Neuronal stem cell (in vitro differentiated cells): ENCODE data around the gene CEPT1.

Source experiments
- DNase-seq: peaks from one replicate; pipeline ENCODE4 v3.0.0-alpha.2; 2013; ENCODE audit warnings: low spot score
- H2AFZ ChIP-seq: one replicate; pipeline ENCODE4 v1.6.1; 2013; ENCODE audit warnings: mild to moderate bottlenecking, low read length, inconsistent platforms
- H2AK5ac ChIP-seq: 2 replicates; pipeline ENCODE4 v1.6.1; 2013; ENCODE audit warnings: low read depth, mild to moderate bottlenecking, inconsistent platforms, low read length, moderate library complexity, mixed read lengths
- H2BK120ac ChIP-seq: 2 replicates; pipeline ENCODE4 v1.6.1; 2013; ENCODE audit warnings: low read depth, mild to moderate bottlenecking, inconsistent platforms, low read length, moderate library complexity, mixed read lengths
- H2BK12ac ChIP-seq: one replicate; pipeline ENCODE4 v1.6.1; 2013; ENCODE audit warnings: low read length, inconsistent platforms
- H2BK15ac ChIP-seq: 2 replicates; pipeline ENCODE4 v1.6.1; 2013; ENCODE audit warnings: mild to moderate bottlenecking, low read length, inconsistent platforms, mixed read lengths
- H2BK5ac ChIP-seq: one replicate; pipeline ENCODE4 v1.6.1; 2013; ENCODE audit warnings: inconsistent platforms, mild to moderate bottlenecking, low read length, moderate library complexity
- H3K14ac ChIP-seq: one replicate; pipeline ENCODE4 v1.6.1; 2013; ENCODE audit warnings: low read length, inconsistent platforms
- H3K18ac ChIP-seq: 2 replicates; pipeline ENCODE4 v1.6.1; 2013; ENCODE audit warnings: low read length, inconsistent platforms
- H3K23ac ChIP-seq: 2 replicates; pipeline ENCODE4 v1.6.1; 2013; ENCODE audit warnings: low read depth, mild to moderate bottlenecking, mixed read lengths, low read length, inconsistent platforms; ENCODE audit not compliant: poor library complexity
- H3K27ac ChIP-seq: replicated peaks from 3 replicates; pipeline ENCODE4 v1.5.1; 2013; ENCODE audit warnings: low read length, inconsistent platforms
- H3K27me3 ChIP-seq, 3 experiments: 2 replicates each; pipeline ENCODE4 v1.6.1; 2013; ENCODE audit warnings: low read length in 3 of 3, mild to moderate bottlenecking in 2 of 3, inconsistent platforms in 1 of 3, low read depth in 1 of 3, mixed read lengths in 1 of 3, moderate library complexity in 1 of 3; ENCODE audit not compliant: control insufficient read depth in 3 of 3, insufficient read depth in 3 of 3
- H3K36me3 ChIP-seq, 2 donors: replicated peaks in 1 of 2; 2 replicates each; pipeline ENCODE4 v1.6.1; 2013; ENCODE audit warnings: low read length in 2 of 2; ENCODE audit not compliant: control insufficient read depth in 2 of 2, insufficient read depth in 2 of 2
- H3K4ac ChIP-seq: 2 replicates; pipeline ENCODE4 v1.6.1; 2013; ENCODE audit warnings: inconsistent platforms, mild to moderate bottlenecking, low read length, moderate library complexity
- H3K4me1 ChIP-seq, 2 donors: 1 replicate in 1 of 2; 2 replicates in 1 of 2; pipeline ENCODE4 v1.6.1; 2013; ENCODE audit warnings: low read length in 2 of 2, low read depth in 1 of 2; ENCODE audit not compliant: control insufficient read depth in 2 of 2, insufficient read depth in 1 of 2
- H3K4me2 ChIP-seq: one replicate; pipeline ENCODE4 v1.6.1; 2013; ENCODE audit warnings: mild to moderate bottlenecking, low read length, inconsistent platforms; ENCODE audit not compliant: insufficient read depth, poor library complexity, severe bottlenecking
- H3K4me3 ChIP-seq, 2 donors: 2 replicates each; pipeline ENCODE4 v1.5.1; 2013; ENCODE audit warnings: low read length in 2 of 2, mild to moderate bottlenecking in 2 of 2, inconsistent platforms in 1 of 2, moderate library complexity in 1 of 2
- H3K79me1 ChIP-seq: one replicate; pipeline ENCODE4 v1.6.1; 2013; ENCODE audit warnings: low read depth, mild to moderate bottlenecking, inconsistent platforms, low read length, moderate library complexity
- H3K9ac ChIP-seq: one replicate; pipeline ENCODE4 v1.6.1; 2013; ENCODE audit warnings: mild to moderate bottlenecking, low read depth, low read length, inconsistent platforms; ENCODE audit not compliant: poor library complexity
- H3K9me3 ChIP-seq, 2 donors: replicated peaks in 1 of 2; 2 replicates each; pipeline versions ENCODE3 to v1.6.1; 2013; ENCODE audit warnings: low read length in 2 of 2, mild to moderate bottlenecking in 2 of 2, inconsistent platforms in 1 of 2, low read depth in 1 of 2, mixed read lengths in 1 of 2, moderate library complexity in 1 of 2; ENCODE audit not compliant: control insufficient read depth in 2 of 2, insufficient read depth in 1 of 2
- H4K8ac ChIP-seq: one replicate; pipeline ENCODE4 v1.6.1; 2013; ENCODE audit warnings: low read depth, mild to moderate bottlenecking, inconsistent platforms, low read length, moderate library complexity
- H4K91ac ChIP-seq: one replicate; pipeline ENCODE4 v1.6.1; 2013; ENCODE audit warnings: low read length, low read depth, mild to moderate bottlenecking, inconsistent platforms; ENCODE audit not compliant: poor library complexity
- WGBS, 2 donors: extraction: QIAGEN DNeasy Blood & Tissue Kit; methylation state at CpG; one replicate each; pipeline ENCODE4 v1.1.7; 2013; ENCODE audit warnings: missing lambda C conversion rate in 2 of 2, mixed read lengths in 1 of 2; ENCODE audit not compliant: insufficient read length in 2 of 2, insufficient replicate concordance in 1 of 2; ENCODE audit errors: extremely low coverage in 2 of 2; 5-methylcytosine and 5-hydroxymethylcytosine counted together

Gene CEPT1

GRCh38 chr1:111227851-111228747 lies 88.1 kb downstream of the CEPT1 start:
- Histone ChIP-seq H2BK120ac (no peak overlapping the region), H3K36me3 (no peaks in the 10 kb centered on the region), H4K91ac (no peak overlapping the region), H3K18ac (no peak overlapping the region), H3K4me1 (no peaks in the 10 kb centered on the region), H3K79me1 (no peaks in the 10 kb centered on the region), H4K8ac (no peak overlapping the region), H3K4me3 (no peak overlapping the region), H3K27ac (peak overlapping the region; percentile 9), H3K27me3 (no peaks in the 10 kb centered on the region), H3K23ac (no peak overlapping the region), H2AFZ (no peak overlapping the region), H2BK15ac (no peak overlapping the region), H2BK5ac (no peak overlapping the region), H2AK5ac (no peak overlapping the region), H3K4ac (no peak overlapping the region), H3K4me2 (no peak overlapping the region), H3K9me3 (no peaks in the 10 kb centered on the region), H2BK12ac (no peak overlapping the region), H3K9ac (no peak overlapping the region), H3K14ac (no peak overlapping the region)
- no CpG with 5 or more reads among the region's 6 CpGs for WGBS, 2 donors
- no peak for DNase-seq

- Histone ChIP-seq H3K23ac (no peak overlapping the region), H3K36me3 (no peaks in the 10 kb centered on the region), H3K27me3 (no peaks in the 10 kb centered on the region), H3K4me1 (no peaks in the 10 kb centered on the region), H3K4me2 (no peak overlapping the region), H2BK5ac (no peak overlapping the region), H4K91ac (no peak overlapping the region), H2AFZ (no peak overlapping the region), H3K4ac (no peak overlapping the region), H3K4me3 (no peak overlapping the region), H2BK15ac (no peak overlapping the region), H3K9ac (no peak overlapping the region), H3K9me3 (no peaks in the 10 kb centered on the region), H4K8ac (no peak overlapping the region), H2BK12ac (no peak overlapping the region), H3K14ac (no peak overlapping the region), H2BK120ac (no peak overlapping the region), H3K27ac (no peak overlapping the region), H2AK5ac (no peak overlapping the region), H3K18ac (no peak overlapping the region), H3K79me1 (no peaks in the 10 kb centered on the region)
- DNase-seq: no peak
- no CpG with 5 or more reads among the region's 2 CpGs for WGBS, 2 donors
These were observed 88.7 kb downstream of the CEPT1 start for GRCh38 chr1:111228748-111229126.

DNA sequence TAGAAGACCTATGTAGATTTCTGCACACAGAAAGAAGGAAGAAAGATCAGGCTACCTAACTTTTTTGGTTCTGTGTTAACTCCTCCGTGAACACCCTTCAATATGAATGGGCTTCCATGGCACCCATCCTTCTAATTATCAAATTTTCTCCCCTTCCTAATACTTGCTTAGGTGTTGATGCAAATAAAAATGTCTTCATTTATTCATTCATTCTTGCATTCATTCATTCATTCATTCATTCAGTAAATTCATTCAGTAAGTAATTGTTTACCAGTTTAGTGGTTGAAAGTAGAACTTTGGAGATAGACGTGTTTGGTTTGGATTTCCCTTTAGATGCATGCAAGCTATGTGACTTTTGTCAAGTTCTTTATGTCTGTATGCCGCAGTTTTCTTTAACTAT lies 92.1 kb downstream of the CEPT1 start:
- no CpG with 5 or more reads among the region's 3 CpGs for WGBS, 2 donors
- peaks cover 0 to 2% of the 10 kb centered on the region in 2 donors for H3K4me1 ChIP-seq

DNA sequence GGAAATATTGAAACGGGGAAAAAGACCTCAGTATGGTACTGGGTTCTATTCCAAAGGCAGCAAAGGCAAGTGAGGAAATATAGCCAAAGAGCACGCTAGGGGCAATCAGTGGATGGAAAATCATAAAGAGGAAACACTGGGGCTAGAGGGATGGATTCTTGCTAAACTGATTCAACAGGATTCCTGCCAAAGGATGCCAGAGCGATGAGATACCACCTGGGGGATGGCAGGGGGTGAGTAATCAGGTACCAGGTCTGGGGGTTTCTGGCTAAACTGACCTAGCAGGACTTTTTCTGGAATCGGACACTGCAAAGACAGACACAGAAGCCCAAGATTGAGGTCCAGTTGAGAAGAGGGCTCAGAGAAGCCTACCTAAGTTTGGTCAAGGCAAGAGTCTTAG lies 94.2 kb downstream of the CEPT1 start:
- H3K9me3 ChIP-seq: no peaks in the 10 kb centered on the region
- H3K4me3 ChIP-seq: no peak overlapping the region
- no peak overlapping the region for H2AFZ ChIP-seq
- H3K4ac ChIP-seq: no peak overlapping the region
- no peak overlapping the region for H4K91ac ChIP-seq
- H3K23ac ChIP-seq: no peak overlapping the region
- no peak overlapping the region for H3K14ac ChIP-seq
- no peak overlapping the region for H2BK5ac ChIP-seq
- no peak for DNase-seq
- H2BK12ac ChIP-seq: no peak overlapping the region
- H3K27me3 ChIP-seq: no peaks in the 10 kb centered on the region
- H3K18ac ChIP-seq: no peak overlapping the region
- peaks cover 0 to 2% of the 10 kb centered on the region in 2 donors for H3K4me1 ChIP-seq
- no peak overlapping the region for H3K4me2 ChIP-seq
- H3K27ac ChIP-seq: no peak overlapping the region
- WGBS, 2 donors: no CpG with 5 or more reads among the region's 4 CpGs
- no peak overlapping the region for H2AK5ac ChIP-seq
- no peak overlapping the region for H2BK120ac ChIP-seq
- H2BK15ac ChIP-seq: no peak overlapping the region
- H4K8ac ChIP-seq: no peak overlapping the region
- H3K79me1 ChIP-seq: no peaks in the 10 kb centered on the region
- no peak overlapping the region for H3K9ac ChIP-seq
- no peaks in the 10 kb centered on the region for H3K36me3 ChIP-seq

More for the DNA sequence above, 92.1 kb downstream of the CEPT1 start:
- H3K4me2 ChIP-seq: no peak overlapping the region
- no peaks in the 10 kb centered on the region for H3K27me3 ChIP-seq
- H3K4me3 ChIP-seq: no peak overlapping the region
- H3K4ac ChIP-seq: no peak overlapping the region
- H4K91ac ChIP-seq: no peak overlapping the region
- H3K23ac ChIP-seq: no peak overlapping the region
- no peak overlapping the region for H3K27ac ChIP-seq
- H2AK5ac ChIP-seq: no peak overlapping the region
- H2BK5ac ChIP-seq: no peak overlapping the region
- H3K14ac ChIP-seq: no peak overlapping the region
- H3K9me3 ChIP-seq: no peaks in the 10 kb centered on the region
- no peak overlapping the region for H2BK12ac ChIP-seq
- H3K36me3 ChIP-seq: no peaks in the 10 kb centered on the region
- H3K79me1 ChIP-seq: no peaks in the 10 kb centered on the region
- H2BK15ac ChIP-seq: no peak overlapping the region
- no peak overlapping the region for H3K18ac ChIP-seq
- H2BK120ac ChIP-seq: no peak overlapping the region
- DNase-seq: no peak
- H2AFZ ChIP-seq: no peak overlapping the region
- no peak overlapping the region for H4K8ac ChIP-seq
- no peak overlapping the region for H3K9ac ChIP-seq
